Upper lobe of left lung (tissue), 6 donors: Measurements from ENCODE around the gene CYP4F2. TPM values are rescaled to one million over a fixed set of nuclear protein-coding genes. Genes with fewer than 3 reads are reported as not detected.
"Not testable (repeated sequence)": the region's sequence is repeated elsewhere in the genome, so short reads cannot be mapped to it uniquely, and the experiment has no call there.

Source experiments
- ATAC-seq, 2 donors: fragments of 200-7000 bp; cut with Tn5 transposase; one replicate each; pipeline ENCODE4 v1.9.1; 2022; ENCODE audit warnings: mild to moderate bottlenecking in 2 of 2, moderate library complexity in 2 of 2; ENCODE audit not compliant: low FRiP score in 2 of 2
- DNase-seq, 2 donors: peaks; one replicate each; pipeline ENCODE4 v3.0.0-alpha.2; 2019 to 2020
- H3K27ac ChIP-seq, 4 donors: fragments of 200-600 bp; sonication (generic); one replicate each; pipeline ENCODE4 v1.5.1; 2016 to 2019
- H3K27me3 ChIP-seq, 4 donors: fragments of 200-600 bp; sonication (generic); one replicate each; pipeline ENCODE4 v1.5.1; 2017 to 2019
- H3K36me3 ChIP-seq, 4 donors: fragments of 200-600 bp; sonication (generic); one replicate each; pipeline ENCODE4 v1.5.1; 2016 to 2019
- H3K4me1 ChIP-seq, 4 donors: fragments of 200-600 bp; sonication (generic); one replicate each; pipeline ENCODE4 v1.5.1; 2018 to 2019
- H3K4me3 ChIP-seq, 4 donors: fragments of 200-600 bp; sonication (generic); one replicate each; pipeline ENCODE4 v1.5.1; 2017 to 2019; ENCODE audit warnings: mild to moderate bottlenecking in 2 of 4, moderate library complexity in 1 of 4
- H3K9me3 ChIP-seq, 4 donors: fragments of 200-600 bp; sonication (generic); one replicate each; pipeline ENCODE4 v1.5.1; 2018 to 2019
- CTCF ChIP-seq, 6 experiments: fragments of 450-650 bp in 4 of 6; fragments of 200-600 bp in 2 of 6; sonication (generic) in 2 of 6; IDR thresholded peaks; one replicate each; pipeline ENCODE4 v1.5.1; 2016 to 2019; ENCODE audit warnings: antibody characterized with exemption in 6 of 6
- EP300 ChIP-seq, 4 donors: sonication (generic); formaldehyde crosslinking; IDR thresholded peaks; one replicate each; pipeline ENCODE4 v1.5.1; 2017; ENCODE audit warnings: antibody characterized with exemption in 4 of 4, control low read depth in 2 of 4
- POLR2A ChIP-seq, 4 donors: fragments of 450-650 bp; IDR thresholded peaks; one replicate each; pipeline ENCODE4 v1.5.1; 2016 to 2017; ENCODE audit warnings: antibody characterized with exemption in 4 of 4, mild to moderate bottlenecking in 2 of 4
- POLR2AphosphoS5 ChIP-seq, 2 donors: sonication (generic); formaldehyde crosslinking; IDR thresholded peaks; one replicate each; pipeline ENCODE4 v1.5.1; 2017; ENCODE audit warnings: antibody characterized with exemption in 2 of 2
- WGBS, 2 donors: methylation state at CpG; one replicate each; pipeline ENCODE4 v1.1.5; 2017 to 2018; 5-methylcytosine and 5-hydroxymethylcytosine counted together
- total RNA-seq, 6 donors: library from RNA; depleted of rRNA in 4 of 6; stranded (reverse); fragments of >200 nt in 4 of 6; gene quantifications; one replicate each; pipeline versions ENCODE4 v1.1.0 to v1.2.1, GENCODE V29; 2016 to 2021
- donor health status: DM: no; HTN: no; CAD: no; lungs with moderate emphysema.
- donor health status: DM: no; HTN: yes; CAD: no; lungs with severe emphysema.

CYP4F2 gene
- total RNA-seq, 6 donors from 2014 or later = 0.23 to 0.40 TPM; not detected in 4

- H3K4me1 ChIP-seq = no peaks in the 10 kb centered on the region
- H3K9me3 ChIP-seq = no peaks in the 10 kb centered on the region
- H3K4me3 ChIP-seq = no peak overlapping the region
- H3K36me3 ChIP-seq = no peaks in the 10 kb centered on the region
- 64 to 77% methylated on average over 6 to 7 of the region's 7 CpGs for WGBS, 2 donors
- no peak for DNase-seq
- no peak for ATAC-seq
- no peaks in the 10 kb centered on the region for H3K27me3 ChIP-seq
- no peak for TF ChIP-seq POLR2A (IDR thresholded peaks at IDR 0.05)
- TF ChIP-seq EP300 (IDR thresholded peaks at IDR 0.05) = no peak
- TF ChIP-seq POLR2AphosphoS5 (IDR thresholded peaks at IDR 0.05) = no peak
- no peak for TF ChIP-seq CTCF (IDR thresholded peaks at IDR 0.05)
- no peak overlapping the region for H3K27ac ChIP-seq
Measured at GRCh38 chr19:15885919-15886318, 12.0 kb downstream of the CYP4F2 start.

- 79 to 87% methylated on average over 3 of the region's 3 CpGs for WGBS, 2 donors
- Histone ChIP-seq H3K4me3 (no peak overlapping the region), H3K27me3 (no peaks in the 10 kb centered on the region), H3K27ac (no peak overlapping the region), H3K36me3 (no peaks in the 10 kb centered on the region), H3K9me3 (no peaks in the 10 kb centered on the region), H3K4me1 (no peaks in the 10 kb centered on the region)
- TF ChIP-seq EP300 (IDR thresholded peaks at IDR 0.05) (no peak), POLR2A (IDR thresholded peaks at IDR 0.05) (no peak), POLR2AphosphoS5 (IDR thresholded peaks at IDR 0.05) (no peak), CTCF (IDR thresholded peaks at IDR 0.05) (no peak)
- ATAC-seq = no peak
- DNase-seq = no peak
Measured at GRCh38 chr19:15885167-15885566, 12.7 kb downstream of the CYP4F2 start.

- H3K27ac ChIP-seq, H3K27me3 ChIP-seq, H3K4me3 ChIP-seq, ATAC-seq, H3K36me3 ChIP-seq, H3K4me1 ChIP-seq, DNase-seq, H3K9me3 ChIP-seq: not testable (repeated sequence)
- WGBS, 2 donors = 61% methylated on average over 3 of the region's 3 CpGs
Measured at GRCh38 chr19:15883329-15883728, 14.5 kb downstream of the CYP4F2 start.

GRCh38 chr19:15874821-15875474, 22.9 kb downstream of the CYP4F2 start:
- H3K4me1 ChIP-seq = no peaks in the 10 kb centered on the region
- TF ChIP-seq POLR2A (IDR thresholded peaks at IDR 0.05) (no peak), POLR2AphosphoS5 (IDR thresholded peaks at IDR 0.05) (no peak), EP300 (IDR thresholded peaks at IDR 0.05) (no peak), CTCF (IDR thresholded peaks at IDR 0.05) (no peak)
- ATAC-seq = no peak
- H3K9me3 ChIP-seq = no peaks in the 10 kb centered on the region
- no peak for DNase-seq
- WGBS, 2 donors = 37 to 44% methylated on average over 4 of the region's 4 CpGs
- no peak overlapping the region for H3K27ac ChIP-seq
- no peaks in the 10 kb centered on the region for H3K36me3 ChIP-seq
- no peaks in the 10 kb centered on the region for H3K27me3 ChIP-seq
- H3K4me3 ChIP-seq = no peak overlapping the region

GRCh38 chr19:15873771-15874170, 24.1 kb downstream of the CYP4F2 start:
- 91% methylated on average over 6 of the region's 6 CpGs for WGBS, 2 donors
- not testable (repeated sequence) for H3K27ac ChIP-seq, H3K9me3 ChIP-seq, H3K4me1 ChIP-seq, H3K4me3 ChIP-seq, H3K36me3 ChIP-seq, H3K27me3 ChIP-seq, DNase-seq, ATAC-seq

GRCh38 chr19:15871570-15871969, 26.3 kb downstream of the CYP4F2 start:
- no peak for DNase-seq
- 3 to 16% methylated on average over 3 to 11 of the region's 11 CpGs for WGBS, 2 donors

More at GRCh38 chr19:15871570-15871969, 26.3 kb downstream of the CYP4F2 start:
- H3K27me3 ChIP-seq = no peaks in the 10 kb centered on the region
- no peak for TF ChIP-seq CTCF (IDR thresholded peaks at IDR 0.05)
- TF ChIP-seq EP300 (IDR thresholded peaks at IDR 0.05) = no peak
- TF ChIP-seq POLR2AphosphoS5 (IDR thresholded peaks at IDR 0.05) = no peak
- no peak for TF ChIP-seq POLR2A (IDR thresholded peaks at IDR 0.05)
- no peaks in the 10 kb centered on the region for H3K9me3 ChIP-seq
- peaks cover 0 to 6% (median 0%) of the 10 kb centered on the region in 4 donors for H3K4me1 ChIP-seq
- no peaks in the 10 kb centered on the region for H3K36me3 ChIP-seq
- H3K27ac ChIP-seq = no peak overlapping the region
- H3K4me3 ChIP-seq = no peak overlapping the region
- no peak for ATAC-seq
